Epithelial cell of proximal tubule (primary cell): ENCODE results near the gene PLEK. TPM values are rescaled to one million over a fixed set of nuclear protein-coding genes. Genes with fewer than 3 reads are reported as not detected.

Experiments
- DNase-seq: peaks from one replicate; pipeline ENCODE4 v3.0.0-alpha.2; 2011; ENCODE audit warnings: low read depth
- H3K4me3 ChIP-seq: 2 replicates; pipeline ENCODE4 v1.5.1; 2011; ENCODE audit warnings: low read depth, mild to moderate bottlenecking, low read length
- CTCF ChIP-seq: conservative IDR thresholded peaks from 2 replicates; pipeline ENCODE4 v1.5.1; 2012; ENCODE audit warnings: low read depth, mild to moderate bottlenecking, low read length
- total RNA-seq: library from RNA; depleted of rRNA; stranded (reverse); fragments of >200 nt; gene quantifications from 2 replicates; pipeline ENCODE4 v1.2.3, GENCODE V29; 2015

PLEK gene
- total RNA-seq, 1 donor from 2014 or later = not detected

DNA sequence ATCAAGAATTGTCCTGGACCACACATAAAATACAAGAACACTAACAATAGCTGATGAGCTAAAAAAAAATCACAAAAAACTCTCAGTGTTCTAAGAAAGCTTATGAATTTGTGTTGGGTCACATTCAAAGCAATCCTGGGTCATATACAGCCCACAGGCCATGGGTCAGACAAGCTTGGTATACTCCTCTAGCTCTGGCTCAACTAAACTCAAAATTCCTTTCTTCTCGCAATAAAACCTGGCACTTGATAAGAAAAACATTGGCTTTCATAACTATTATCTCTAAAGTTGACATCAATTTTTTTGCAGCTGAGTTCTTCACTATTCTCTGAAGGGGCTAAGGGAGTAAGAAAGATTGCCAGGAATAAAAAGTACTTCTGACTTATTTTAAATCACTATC is 63.7 kb downstream of the PLEK start:
- TF ChIP-seq CTCF = no peak
- DNase-seq = no peak
- no peak overlapping the region for H3K4me3 ChIP-seq

DNA sequence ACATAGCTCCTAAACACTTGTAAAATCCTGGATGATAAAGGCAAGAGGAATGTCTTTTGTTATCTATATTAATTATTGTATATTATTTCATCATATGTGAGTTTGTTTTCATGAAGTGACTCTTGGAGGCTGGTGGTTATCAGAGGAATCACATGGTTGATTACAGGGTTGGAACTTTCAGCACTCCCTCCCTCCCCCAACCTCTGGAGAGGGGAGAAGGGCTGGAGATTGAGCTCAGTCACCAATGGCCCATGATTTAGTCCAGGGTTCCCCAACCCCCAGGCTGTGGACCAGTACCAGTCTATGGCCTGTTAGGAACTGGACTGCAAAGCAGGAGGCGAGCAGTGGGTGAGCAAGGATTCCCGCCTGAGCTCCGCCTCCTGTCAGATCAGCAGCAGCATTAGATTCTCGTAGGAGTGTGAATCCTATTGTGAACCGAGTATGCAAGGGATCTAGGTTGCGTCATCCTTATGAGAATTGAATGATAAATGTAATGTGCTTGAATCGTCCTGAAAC is 64.3 kb downstream of the PLEK start:
- H3K4me3 ChIP-seq = no peak overlapping the region
- no peak for TF ChIP-seq CTCF
- no peak for DNase-seq

- no peak overlapping the region for H3K4me3 ChIP-seq
- no peak for DNase-seq
- TF ChIP-seq CTCF = no peak
Measured at GRCh38 chr2:68431316-68431972, 66.4 kb downstream of the PLEK start.

GRCh38 chr2:68432696-68433658 is 67.9 kb downstream of the PLEK start:
- H3K4me3 ChIP-seq = no peak overlapping the region
- TF ChIP-seq CTCF = no peak
- DNase-seq = no peak

GRCh38 chr2:68434981-68435380 is 69.9 kb downstream of the PLEK start:
- no peak for DNase-seq
- TF ChIP-seq CTCF = no peak
- no peak overlapping the region for H3K4me3 ChIP-seq

DNA sequence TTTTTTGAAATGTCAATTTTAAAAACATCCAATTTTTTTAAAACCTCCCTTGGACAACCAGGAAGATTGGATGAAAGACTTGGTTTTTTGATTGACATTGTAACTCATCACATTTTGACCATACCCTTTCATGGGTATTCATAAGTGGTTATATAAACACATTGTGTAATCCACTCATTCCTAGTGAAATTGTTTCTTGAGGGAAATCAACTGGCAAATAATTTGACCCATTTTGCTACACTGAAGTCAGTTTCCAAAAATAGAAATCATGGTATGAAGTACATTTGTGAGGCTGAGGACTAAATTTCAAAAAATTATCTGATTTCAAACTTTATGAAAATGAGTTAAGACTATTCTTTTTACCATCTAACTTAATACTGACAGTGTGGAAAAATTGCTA is 70.5 kb downstream of the PLEK start:
- TF ChIP-seq CTCF = no peak
- H3K4me3 ChIP-seq = no peak overlapping the region
- no peak for DNase-seq
